Inflammatory macrophage (primary cell): ENCODE data around the gene SPATS2L.
"Not testable (repeated sequence)": the region's sequence is repeated elsewhere in the genome, so short reads cannot be mapped to it uniquely, and the experiment has no call there.

ENCODE experiments used
- DNase-seq, 2 donors: peaks; one replicate each; pipeline ENCODE4 v3.0.0-alpha.2; 2020 to 2022

SPATS2L gene

DNA sequence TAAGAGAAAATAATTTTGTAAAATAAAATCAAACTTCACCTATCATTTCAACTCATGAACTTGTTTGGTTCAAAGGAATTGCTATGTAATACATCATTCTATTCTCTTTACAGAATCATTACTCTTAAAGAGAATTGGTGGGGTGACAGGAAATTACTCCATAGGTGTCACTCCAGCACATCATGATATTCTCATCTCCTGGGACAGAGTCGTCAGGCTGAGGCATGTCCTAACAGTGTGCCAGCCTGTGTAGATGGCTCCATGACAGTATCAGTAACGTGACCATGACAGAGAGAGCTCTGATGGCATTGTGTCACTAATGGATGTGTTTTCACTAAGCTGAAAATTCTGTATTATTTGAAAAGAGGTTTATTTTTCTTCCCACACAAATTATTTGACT is 13.9 kb downstream of the SPATS2L start:
- no peak for DNase-seq

DNA sequence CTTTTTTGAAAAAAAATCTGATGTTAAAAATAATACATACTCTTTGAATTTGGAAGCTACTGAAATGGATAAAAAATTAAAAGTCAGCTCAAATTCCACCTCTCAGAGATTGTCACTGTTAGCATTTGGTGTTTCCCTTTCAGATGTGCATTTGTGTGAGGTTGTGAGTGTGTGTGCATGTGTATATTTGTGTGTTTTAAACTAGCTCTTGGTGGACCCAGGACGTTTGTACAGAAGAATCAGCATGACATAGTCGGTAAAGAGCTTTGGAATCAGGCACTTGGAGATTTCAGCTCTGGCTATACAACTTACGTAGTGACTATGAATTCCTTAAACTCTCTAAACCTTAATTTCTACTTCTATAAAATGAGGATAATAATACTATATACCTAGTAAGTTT is 14.5 kb downstream of the SPATS2L start:
- DNase-seq = no peak

DNA sequence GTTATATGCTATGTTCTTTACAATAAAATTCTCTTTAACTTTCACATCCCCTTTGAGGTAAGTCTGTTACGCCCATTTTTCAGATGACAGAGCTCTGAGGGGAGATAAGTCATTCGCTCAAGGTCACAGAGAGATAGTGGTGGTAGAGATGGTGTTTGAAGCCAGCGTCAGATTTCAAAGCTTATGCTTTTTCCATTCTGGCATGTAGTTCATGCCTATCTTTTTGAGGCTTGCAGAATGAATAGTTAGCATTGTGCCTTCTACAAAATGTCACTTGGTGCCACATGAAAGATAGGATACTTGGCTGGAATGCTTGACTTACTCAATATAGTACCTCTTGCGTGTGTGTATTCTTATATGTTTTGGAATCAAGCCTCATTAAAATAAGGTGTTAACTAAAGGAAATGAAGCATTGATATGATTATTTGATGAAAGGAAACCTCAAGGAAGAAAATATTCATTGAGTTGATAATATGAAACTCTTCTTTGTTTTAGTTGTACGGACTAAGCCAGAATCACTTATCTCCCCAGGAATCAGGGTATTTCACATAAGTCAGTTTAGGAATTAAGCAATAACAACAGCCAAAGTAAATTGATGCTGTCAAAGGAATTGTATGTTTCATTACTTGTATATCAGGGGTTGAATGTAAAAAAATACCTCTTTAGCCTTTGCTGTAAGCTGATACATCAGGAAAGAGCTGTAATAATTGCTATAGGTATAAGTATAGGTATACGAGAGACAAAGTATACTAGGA is 15.5 kb downstream of the SPATS2L start:
- DNase-seq = no peak

DNA sequence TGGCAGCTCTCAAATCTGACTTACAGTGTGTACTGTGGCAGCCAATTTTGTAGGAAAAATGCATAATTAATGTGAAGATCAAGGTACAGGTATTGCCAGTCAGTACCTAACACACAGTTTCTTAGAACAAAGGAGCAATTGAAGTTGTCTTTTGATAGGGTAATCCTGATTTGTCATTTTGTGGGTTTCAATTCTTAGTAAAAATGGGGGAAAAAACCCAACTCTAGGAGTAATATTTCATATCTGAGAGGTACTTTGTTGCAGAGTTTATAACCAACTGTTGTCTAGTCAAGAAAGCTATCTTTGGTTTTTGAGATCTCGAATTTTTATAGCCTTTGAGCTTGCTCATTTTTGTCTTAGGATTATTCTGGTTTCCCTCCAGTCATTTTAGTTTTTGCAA is 16.1 kb downstream of the SPATS2L start:
- DNase-seq = no peak

GRCh38 chr2:200324362-200324761 is 17.9 kb downstream of the SPATS2L start:
- no peak for DNase-seq

GRCh38 chr2:200329384-200329783 is 22.9 kb downstream of the SPATS2L start:
- no peak for DNase-seq

GRCh38 chr2:200329798-200330197 is 23.3 kb downstream of the SPATS2L start:
- peak; percentile 57 to 64 for DNase-seq

- DNase-seq = no peak
These were observed 24.0 kb downstream of the SPATS2L start for GRCh38 chr2:200330351-200331060.

DNA sequence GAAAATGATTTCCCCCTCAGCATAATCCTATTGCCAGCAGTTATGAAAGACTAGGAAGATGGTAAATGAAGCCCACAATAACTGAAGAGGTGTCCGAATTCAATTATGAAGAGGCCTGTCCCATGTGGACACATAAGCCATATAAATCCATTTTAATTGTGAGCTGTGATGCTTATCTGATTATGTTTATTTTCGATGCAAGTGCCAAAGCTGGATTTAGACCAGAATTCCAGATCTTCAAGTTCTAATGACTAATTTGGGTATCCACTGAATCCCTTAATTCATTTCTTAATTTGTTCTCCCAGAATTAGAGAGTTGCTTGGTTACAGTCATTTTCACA is 24.5 kb downstream of the SPATS2L start:
- no peak for DNase-seq

- DNase-seq = no peak
These were observed 29.2 kb downstream of the SPATS2L start for GRCh38 chr2:200335657-200336056.

DNA sequence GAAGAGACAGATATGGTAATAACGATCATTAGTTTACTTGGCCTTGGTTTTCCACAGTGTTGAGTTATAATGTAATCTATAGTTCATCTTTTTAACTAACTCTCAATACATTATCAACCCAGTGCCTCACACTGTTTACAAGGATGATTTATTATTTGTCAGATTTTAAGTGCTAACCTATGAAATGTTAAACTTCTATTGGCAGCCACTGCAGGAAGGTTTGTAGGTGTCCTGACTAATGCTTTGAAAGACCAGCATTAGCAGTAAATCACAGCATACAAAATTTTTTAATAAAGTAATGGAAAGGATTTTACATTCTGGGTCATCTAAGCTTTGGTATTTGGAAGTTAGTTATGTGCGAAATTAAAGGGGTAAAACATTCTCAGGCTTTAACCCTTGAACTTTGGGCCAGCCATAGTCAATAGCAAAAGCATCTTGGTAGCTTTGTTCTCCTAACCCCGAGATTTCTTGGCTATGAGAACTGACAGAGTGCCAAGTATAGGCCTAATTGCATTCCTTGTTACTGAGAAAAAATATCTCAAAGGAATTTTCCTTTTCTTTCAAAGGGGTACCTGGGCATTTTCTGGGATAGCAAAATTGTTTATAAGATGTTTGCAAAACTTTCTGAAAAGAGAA is 30.6 kb downstream of the SPATS2L start:
- DNase-seq = no peak

DNA sequence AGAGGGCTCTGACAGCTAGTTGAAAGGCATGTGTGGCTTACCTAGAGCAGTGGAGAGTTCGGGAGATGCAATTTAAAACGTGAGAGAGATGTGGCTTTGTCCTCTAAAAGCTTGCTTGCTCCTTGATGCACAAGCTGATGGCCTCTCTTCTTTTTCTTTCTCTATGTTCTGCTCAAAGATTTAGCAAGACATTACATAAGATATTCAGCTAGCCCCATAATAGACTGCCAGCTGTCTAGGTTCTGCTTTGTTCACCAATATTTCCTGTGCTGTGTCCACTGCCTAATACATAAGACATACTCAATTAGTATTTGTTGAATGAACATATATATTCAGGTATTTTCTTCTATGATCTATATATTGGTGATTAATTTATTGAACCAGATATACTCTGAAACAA is 31.1 kb downstream of the SPATS2L start:
- DNase-seq = peak in 1 of 2 donors; percentile 50

GRCh38 chr2:200338692-200339091 is 32.2 kb downstream of the SPATS2L start:
- DNase-seq = peak; percentile 28 to 56

DNA sequence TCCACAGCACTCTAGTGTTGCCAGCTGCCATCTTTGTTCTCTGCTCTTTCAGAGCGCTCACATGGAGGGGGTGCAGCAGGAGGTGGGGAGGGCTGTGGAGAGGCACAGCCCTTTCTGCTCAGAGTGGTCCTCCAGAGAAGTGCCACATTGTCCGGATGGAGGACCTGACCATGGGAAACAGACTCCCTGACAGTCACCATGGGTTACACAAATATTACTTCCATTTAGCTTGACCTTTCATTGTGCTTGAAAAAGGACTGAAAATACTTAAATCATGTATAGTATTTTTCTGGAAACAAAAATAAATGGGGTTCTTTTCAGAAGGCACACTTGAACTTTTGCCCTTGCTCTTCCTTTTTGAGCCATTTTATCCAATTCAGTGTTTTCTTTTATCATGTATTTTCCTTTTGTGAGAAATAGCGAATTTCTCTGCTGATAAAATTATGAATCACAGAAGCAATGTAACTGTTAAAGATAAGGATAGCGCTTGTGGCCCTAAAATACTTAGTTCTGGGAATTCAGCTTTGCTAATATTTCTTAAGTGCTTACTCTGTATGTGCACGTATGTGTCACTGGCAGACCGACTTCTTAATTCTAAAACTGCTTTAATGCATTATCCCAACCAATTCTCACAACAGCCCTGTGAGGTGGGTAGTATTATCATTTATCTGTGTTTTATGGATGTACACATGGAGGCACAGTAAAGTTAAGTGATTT is 34.2 kb downstream of the SPATS2L start:
- no peak for DNase-seq

DNA sequence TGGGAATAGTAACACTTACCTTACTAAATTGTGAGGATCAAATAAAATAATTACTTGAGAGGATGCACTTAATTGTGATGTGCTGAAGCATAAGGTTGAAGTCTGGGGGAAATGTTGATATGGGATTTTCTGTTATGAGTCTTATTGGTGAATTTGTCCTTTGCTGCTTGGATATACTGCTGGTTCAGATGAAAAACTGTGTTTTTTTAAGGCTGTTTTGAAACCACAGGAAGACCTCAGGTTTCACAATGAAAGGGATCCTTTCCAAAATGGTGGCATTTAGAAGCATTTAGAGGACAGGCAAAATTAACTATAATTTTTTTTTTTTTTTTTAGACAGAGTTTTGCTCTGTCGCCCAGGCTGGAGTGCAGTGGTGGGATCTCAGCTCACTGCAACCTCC is 34.9 kb downstream of the SPATS2L start:
- DNase-seq = no peak

- no peak for DNase-seq
These were observed 35.7 kb downstream of the SPATS2L start for GRCh38 chr2:200342235-200342634.

DNA sequence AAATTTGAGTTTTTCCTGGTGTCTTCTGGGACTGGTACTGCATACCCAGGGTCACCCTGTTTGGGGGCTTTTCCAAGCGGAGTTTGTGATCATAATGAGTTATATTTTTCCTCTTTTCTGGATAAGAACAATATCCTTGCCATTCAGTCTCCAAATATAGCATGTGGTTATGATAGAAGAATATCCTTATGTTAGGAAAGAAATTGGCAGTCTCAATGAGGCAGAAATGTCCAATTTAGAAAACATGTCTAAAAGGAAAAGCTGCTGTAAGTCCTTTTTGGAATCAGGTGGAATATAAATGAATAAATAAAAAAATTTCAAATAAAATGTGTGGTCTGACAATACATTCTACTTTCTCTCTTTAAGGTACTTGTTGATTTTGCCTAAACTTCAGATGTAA is 36.2 kb downstream of the SPATS2L start:
- DNase-seq = no peak

DNA sequence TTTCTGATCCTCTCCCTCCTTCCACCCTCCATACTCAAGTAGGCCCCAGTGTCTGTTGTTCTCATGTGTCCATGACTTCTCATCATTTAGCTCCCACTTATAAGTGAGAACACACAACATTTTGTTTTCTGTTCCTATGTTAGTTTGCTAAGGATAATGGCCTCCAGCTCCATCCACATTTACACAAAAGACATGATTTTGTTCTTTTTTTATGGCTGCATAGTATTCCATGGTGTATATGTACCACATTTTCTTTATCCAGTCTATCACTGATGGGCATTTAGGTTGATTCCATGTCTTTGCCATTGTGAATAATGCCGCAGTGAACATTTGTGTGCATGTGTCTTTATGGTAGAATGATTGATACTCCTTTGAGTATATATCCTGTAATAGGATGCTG is 37.7 kb downstream of the SPATS2L start:
- DNase-seq = not testable (repeated sequence)

DNA sequence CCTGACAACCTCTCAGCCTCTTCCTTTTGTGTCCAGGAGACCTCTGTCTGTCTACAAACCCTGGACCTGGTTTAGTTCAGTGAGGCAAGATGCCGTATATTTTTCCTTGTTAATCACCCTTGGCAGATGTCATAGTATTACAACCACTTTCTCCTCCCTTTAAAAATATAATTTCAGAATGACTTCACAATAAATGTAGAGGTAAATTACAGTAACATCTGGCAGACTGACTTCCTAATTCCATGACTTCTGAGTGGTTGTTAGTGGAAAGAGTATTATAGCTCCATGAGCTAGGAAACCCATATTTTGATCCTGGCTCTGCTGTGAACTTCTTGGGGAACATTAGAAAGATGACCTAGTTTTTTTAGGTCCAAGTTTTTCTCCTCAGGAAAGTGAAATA is 39.5 kb downstream of the SPATS2L start:
- no peak for DNase-seq

DNA sequence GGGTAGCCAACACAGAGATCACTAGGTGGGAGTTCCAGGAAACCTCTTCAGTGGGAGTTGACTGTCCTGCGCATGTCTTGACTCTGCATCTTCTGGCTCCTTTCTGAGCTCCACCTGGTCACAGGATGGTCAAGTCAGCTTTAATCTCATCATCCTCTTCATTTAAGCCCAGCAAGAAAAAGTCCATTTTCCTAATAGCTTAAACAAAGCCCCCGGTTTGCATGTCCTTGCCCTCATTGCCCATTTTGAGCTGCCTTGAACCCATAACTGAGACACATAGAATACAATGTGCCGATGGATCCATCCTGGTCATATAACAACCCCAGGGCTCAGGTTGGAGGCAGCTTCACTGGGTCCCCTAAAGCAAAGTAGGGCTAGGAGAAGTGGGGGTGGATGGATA is 40.8 kb downstream of the SPATS2L start:
- no peak for DNase-seq

- no peak for DNase-seq
These were observed 42.5 kb downstream of the SPATS2L start for GRCh38 chr2:200348897-200349563.

DNA sequence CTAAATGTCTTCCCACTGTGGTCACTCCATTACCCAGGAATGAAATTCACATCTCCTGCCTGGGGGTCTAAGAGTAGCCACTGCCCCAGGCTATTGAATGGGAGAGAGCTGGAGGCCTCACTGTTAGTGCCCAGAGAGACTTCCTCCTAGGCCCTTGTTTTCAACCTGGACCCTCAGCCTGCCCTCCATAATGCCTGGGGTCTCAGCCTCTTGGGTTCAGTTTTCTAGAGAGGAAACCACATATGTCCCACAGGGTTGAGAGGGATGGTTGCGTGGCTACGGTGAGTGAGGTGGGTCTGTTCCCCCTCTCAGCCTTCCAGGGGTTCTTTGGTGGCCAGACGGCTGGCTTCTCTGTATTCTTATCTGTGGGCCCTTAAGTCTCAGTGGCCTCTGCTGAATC is 43.4 kb downstream of the SPATS2L start:
- no peak for DNase-seq

- DNase-seq = no peak
These were observed 44.4 kb downstream of the SPATS2L start for GRCh38 chr2:200350850-200351285.
